CD4-positive, alpha-beta T cell treated with Interleukin-4 for 1 hour (primary cell): ENCODE results near the gene HOXA13.
A peak's percentile ranks its signal among the peaks of the same experiment; 100 is the strongest.

Source experiments
- DNase-seq, 2 donors: peaks; one replicate each; pipeline ENCODE4 v3.0.0-alpha.2; 2020 to 2022

HOXA13 gene

GRCh38 chr7:27157702-27158431 lies 42.0 kb downstream of the HOXA13 start:
- no peak for DNase-seq

DNA sequence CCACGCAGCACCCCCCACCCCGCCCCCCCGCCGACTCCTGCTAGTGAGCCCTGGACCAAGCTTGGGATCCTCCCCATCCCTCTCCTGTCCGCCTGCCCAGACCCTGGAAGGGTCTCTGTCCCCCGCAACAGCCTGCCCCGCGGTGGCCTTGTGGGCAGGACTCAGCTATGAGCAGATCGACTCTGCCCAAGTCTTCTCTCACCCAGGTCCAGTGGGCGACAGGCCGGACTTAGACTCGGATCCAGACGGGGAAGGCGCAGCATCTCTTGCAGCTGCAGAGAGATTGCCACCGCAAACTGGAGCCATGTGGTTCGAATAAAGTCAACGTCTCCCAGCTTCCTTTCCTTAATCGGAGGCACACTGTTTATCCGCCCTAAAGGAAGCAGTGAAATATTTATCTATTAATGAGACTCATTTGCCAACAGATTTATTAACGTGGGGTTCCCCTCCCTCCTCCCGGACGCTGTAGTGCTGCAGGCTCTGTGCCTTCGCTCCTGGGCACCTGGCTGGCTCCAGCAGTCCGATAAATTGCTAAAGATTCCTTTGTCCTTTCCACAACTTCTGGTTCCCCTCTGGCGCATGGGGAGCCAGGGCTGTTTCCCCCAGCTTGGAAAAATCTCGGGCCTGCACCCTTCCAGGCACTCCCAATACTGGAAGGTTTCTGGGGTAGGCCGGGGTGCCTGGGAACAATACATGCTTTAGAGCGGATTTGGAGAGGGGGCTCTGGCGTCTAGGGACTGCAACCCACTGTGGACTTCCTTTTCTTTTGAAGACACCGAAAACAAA lies 42.8 kb downstream of the HOXA13 start:
- no peak for DNase-seq

- DNase-seq = no peak
These were observed 43.4 kb downstream of the HOXA13 start, which contains the start of gene HOXA7 for GRCh38 chr7:27156508-27156898. Gene HOXA7, minus strand, starts transcription at chr7:27156675. Its CDS starts 130 bp downstream, at chr7:27156545.

DNA sequence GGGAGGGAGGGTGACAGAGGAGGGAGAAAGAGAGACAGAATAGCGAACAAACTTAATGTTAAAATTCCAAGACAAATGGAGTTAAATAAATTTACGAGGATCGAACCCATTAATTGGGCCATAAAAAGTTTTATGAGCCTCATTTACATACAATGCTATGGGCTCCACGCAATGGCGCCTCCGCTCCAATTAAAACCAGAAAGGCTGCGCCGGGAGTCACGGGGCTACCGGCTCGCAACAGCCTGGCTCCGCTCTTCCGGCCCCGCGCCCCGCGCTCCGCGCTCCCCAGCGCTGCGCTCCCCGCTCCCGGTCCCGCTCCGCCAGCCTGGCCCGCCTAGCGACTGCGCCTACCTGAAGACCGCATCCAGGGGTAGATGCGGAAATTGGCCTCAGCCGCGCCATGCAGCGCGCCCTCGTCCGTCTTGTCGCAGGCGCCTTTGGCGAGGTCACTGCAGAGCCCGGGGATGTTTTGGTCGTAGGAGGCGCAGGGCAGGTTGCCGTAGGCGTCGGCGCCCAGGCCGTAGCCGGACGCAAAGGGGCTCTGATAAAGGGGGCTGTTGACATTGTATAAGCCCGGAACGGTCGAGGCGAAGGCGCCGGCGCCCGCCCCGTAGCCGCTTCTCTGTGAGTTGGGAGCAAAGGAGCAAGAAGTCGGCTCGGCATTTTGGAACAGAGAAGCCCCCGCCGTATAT lies 43.9 kb downstream of the HOXA13 start:
- no peak for DNase-seq

DNA sequence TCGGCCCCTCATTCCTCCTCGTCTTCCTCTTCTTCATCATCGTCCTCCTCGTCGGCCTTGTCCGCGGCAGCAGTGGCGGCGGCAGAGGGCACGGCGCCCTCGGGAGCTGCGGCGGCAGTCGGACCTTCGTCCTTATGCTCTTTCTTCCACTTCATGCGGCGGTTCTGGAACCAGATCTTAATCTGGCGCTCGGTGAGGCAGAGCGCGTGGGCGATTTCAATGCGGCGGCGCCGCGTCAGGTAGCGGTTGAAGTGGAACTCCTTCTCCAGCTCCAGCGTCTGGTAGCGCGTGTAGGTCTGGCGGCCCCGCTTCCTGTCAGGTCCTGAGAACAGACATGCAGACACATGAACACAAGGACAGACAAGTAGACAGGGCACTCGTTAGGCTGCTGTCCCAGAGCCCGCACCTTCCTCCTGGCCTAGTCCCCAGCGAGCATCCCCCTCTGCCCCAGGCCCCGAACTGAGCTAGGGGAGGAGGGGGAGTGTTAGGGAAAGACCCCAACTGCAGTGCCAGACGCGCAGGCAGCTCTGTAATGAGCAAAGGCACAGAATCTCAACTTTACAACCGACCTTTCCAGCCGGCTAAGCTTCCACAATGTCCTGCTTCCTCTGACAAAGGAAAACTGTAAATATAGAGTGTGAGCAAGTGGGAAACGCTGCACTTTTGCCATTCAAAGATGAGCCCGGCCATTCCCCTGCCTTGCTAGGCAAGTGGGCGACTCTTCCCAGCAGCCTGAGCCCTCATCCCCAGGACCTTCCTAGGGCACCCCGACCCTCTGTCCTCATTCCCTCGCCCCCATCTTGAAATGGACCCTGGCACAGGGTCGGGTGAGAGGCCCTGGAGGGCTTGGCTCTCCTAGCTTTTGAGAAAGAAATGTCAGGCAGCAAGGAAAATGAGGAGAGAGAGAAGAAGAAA lies 44.7 kb downstream of the HOXA13 start:
- no peak for DNase-seq

- DNase-seq = no peak
These were observed 45.5 kb downstream of the HOXA13 start for GRCh38 chr7:27154369-27154768.

- DNase-seq = no peak
These were observed 46.4 kb downstream of the HOXA13 start for GRCh38 chr7:27153526-27153925.

DNA sequence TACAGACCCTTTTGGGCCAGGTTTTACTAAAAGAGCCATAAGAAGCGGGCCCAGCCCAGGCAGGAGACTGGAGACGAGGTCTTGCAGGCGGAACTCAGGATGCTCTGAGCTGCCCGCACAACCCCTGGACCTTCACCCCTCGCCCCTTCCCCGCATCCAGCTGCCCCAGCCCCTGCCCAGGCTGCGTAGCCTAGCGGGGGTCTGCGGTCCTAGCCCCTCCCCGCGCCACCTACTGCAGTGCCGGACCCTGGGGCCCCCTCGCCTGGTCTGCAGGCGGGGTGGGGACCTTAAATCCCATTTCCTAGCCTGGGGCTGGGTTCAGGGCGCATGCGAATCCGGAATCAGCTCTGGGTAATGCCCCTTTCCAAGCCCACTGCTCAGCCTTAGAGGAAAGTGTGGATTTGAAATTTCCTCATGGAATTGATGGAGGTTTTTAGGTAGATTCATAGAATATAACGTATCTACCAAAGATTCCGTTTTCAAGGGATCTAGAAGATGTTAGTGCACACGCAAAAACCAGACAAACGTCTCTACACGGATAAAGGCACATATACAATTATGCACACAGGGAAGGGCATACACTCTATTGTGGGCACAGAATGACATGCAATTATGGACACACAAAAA lies 47.0 kb downstream of the HOXA13 start:
- no peak for DNase-seq

DNA sequence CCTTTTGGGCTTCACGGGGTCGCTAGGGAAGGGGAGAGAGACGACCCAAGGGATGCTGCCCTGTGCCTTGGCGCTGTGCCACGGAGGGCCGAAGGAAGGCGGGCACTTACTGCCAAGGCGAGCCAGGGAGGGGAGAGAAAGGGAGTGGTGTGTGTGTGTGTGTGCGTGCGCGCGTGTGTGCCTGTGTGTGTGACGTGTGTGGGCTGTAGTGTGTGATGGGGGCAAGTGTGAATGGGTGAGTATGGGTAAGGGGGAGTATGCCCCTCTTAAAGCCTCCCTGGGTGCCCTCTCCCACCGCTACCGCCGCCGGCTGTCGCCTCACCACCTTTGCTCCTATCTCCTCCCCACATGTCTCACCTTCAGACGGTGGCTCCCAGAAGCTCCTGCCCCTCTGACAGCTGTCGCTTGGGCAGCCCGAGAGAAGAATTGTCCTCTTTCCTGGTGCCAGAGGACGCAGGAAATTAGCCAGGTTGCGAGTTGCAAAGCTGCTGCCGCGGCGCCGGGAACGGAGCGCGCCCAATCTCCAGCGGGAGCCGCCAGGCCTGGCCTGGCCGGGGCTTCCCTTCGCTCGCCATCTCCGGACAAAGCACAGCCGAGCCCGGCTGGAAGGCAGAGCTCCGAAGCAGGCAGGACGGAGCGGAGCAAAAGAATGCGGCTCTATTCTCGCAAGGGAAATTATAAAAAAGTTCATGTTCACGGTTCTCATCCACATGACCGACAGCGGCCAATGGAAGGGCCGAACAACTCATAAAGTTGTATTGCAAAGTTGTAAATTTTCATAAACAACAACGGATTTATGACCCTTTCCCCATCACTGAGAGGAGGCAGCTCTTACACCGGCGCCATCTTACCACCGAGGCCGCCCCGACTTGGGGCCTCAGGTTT lies 47.7 kb downstream of the HOXA13 start, which contains the start of gene HOXA3:
Gene HOXA3 (minus strand): TSS at position 653 of the 885 bp plus-strand sequence. CDS start 41,943 bp downstream, outside the sequence.
- DNase-seq = no peak

DNA sequence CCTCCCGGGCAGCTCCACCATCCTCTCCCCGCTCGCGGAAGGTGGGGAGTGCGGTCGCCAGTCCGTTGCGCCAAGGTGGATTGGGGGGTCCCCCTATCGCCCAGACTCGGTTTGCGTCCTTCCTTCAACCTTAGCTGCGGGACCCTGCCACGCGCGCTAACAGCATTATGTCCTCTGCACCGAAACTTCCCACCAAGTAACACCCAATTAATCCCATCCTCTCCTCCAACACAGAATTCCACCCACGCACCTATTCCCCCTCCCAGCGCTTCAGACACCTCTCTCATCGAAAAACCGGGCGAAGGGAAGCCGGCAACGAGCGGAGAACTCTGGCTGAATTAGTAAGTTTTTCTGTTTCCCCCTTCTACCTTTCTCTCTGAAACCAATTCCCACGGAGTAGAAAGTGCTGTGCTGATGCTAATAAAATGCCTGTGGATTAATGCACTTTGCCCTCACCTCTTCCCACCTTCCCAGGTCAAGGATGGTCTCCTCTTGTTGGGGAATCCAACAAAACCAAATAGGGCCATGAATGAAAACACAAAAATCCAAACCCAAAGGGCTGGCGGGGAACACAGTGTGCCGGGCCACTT lies 48.5 kb downstream of the HOXA13 start:
- DNase-seq = no peak

- DNase-seq = peak; percentile 62 to 68
These were observed 49.1 kb downstream of the HOXA13 start for GRCh38 chr7:27150568-27151340.

- DNase-seq = no peak
These were observed 49.9 kb downstream of the HOXA13 start for GRCh38 chr7:27149842-27150567.

- DNase-seq = no peak
These were observed 50.9 kb downstream of the HOXA13 start for GRCh38 chr7:27148756-27149641.

DNA sequence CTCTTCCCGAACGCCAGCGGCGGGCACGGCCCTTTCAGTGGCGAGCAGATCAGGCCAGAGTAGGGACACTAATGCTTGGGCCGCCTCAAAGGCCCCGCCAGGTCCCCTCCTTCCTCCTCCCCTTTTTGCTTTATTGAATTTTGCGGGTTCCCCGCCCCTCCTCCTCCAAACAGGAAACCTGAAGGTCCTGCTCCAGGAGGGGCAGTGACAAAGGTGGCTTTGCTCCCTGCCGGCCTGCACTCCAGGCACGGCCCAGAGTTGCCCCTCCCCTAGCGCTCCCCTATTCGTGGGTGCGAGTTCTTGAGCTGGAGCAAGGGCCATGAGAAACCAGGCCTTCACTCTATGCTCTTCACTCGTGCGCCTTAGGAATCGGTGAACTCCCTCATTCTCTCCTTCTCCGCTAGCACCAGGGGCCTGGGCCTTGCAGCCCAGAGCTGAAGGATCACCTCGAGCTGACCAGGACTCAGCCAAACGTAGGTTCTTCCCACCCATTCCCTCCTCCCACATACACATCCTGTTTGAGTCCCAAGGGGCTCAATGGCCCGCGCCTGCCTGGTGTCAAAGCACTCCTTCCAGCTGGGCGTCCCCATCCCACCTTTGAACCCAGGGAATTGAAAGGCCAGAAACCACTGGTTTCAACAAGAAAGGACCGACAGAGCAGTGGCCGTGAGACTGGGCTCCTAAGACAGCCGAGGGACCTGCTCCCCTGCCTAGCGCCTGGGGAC lies 51.7 kb downstream of the HOXA13 start:
- no peak for DNase-seq

DNA sequence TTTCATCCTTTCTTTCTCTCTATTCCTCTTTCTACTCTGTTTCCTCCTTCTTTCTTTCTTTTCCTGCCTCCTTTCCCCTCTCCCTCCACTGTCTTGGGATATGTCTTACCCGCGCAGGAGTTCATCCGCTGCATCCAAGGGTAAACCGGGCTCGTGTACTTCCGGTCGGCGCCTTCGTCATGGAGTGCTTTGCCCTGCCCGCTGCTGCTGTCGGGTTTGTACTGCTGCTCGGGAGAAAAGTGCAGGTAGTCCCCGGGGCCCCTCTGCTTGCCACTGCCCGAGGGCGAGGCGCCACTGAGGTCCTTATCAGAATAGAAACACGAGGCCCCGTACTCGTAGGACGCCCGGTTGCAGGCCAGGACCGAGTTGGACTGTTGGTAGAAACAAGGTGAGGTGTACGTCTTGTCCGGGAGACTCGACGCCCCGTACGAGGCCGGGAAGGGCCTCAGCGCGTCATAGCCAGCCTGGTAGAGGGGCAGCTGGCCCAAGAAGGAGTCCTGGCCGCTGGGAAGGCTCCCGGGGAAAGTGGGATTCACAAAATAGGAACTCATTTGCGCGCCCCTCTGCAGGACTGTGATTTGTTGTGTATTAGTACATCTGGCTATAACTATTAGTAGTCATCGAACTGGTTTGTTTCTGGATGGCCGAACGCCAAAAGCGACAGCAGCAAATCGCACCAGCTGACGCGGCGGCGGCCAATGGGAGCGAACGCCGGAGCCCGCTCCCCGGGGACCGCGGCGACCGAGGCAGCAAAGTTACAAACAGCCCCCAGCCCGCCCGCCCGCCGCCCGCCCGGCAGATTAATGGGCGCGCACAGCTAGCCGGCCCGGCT lies 52.5 kb downstream of the HOXA13 start, which contains the start of gene HOXA6:
Gene HOXA6 (minus strand): TSS at position 576 of the 832 bp plus-strand sequence. CDS start 25 bp downstream, at position 551.
- DNase-seq = no peak
